Liver (tissue), 9 donors: ENCODE results near the gene NKAIN2. TPM values are rescaled to one million over a fixed set of nuclear protein-coding genes. Genes with fewer than 3 reads are reported as not detected.

Experiments used
- DNase-seq: peaks from one replicate; pipeline ENCODE4 v3.0.0-alpha.2; 2017; ENCODE audit warnings: low spot score
- H3K27ac ChIP-seq, 2 donors: one replicate each; pipeline ENCODE4 v1.7.0; 2013; ENCODE audit warnings: inconsistent platforms in 2 of 2, low read length in 2 of 2, control low read depth in 1 of 2, low read depth in 1 of 2, mild to moderate bottlenecking in 1 of 2
- H3K27me3 ChIP-seq, 4 donors: one replicate each; pipeline versions ENCODE4 v1.6.1 to v1.7.0; 2013; ENCODE audit warnings: low read length in 3 of 4, inconsistent platforms in 1 of 4, mild to moderate bottlenecking in 1 of 4, moderate library complexity in 1 of 4; ENCODE audit not compliant: control insufficient read depth in 4 of 4, insufficient read depth in 4 of 4
- H3K36me3 ChIP-seq, 4 donors: one replicate each; pipeline versions ENCODE4 v1.6.1 to v1.7.0; 2013; ENCODE audit warnings: low read length in 3 of 4, mild to moderate bottlenecking in 3 of 4, low read depth in 1 of 4, moderate library complexity in 1 of 4; ENCODE audit not compliant: control insufficient read depth in 4 of 4, insufficient read depth in 3 of 4
- H3K4me1 ChIP-seq, 4 donors: one replicate each; pipeline versions ENCODE4 v1.6.1 to v1.7.0; 2013; ENCODE audit warnings: low read length in 3 of 4, mild to moderate bottlenecking in 3 of 4, moderate library complexity in 1 of 4; ENCODE audit not compliant: control insufficient read depth in 4 of 4, insufficient read depth in 4 of 4
- H3K4me3 ChIP-seq, 3 donors: one replicate each; pipeline versions ENCODE4 v1.6.1 to v1.7.0; 2013; ENCODE audit warnings: low read length in 3 of 3, control low read depth in 1 of 3, low read depth in 1 of 3, mild to moderate bottlenecking in 1 of 3
- H3K9ac ChIP-seq, 2 donors: one replicate each; pipeline ENCODE4 v1.7.0; 2013; ENCODE audit warnings: low read length in 2 of 2, mild to moderate bottlenecking in 2 of 2, moderate library complexity in 2 of 2, control low read depth in 1 of 2, low read depth in 1 of 2
- H3K9me3 ChIP-seq, 4 donors: one replicate each; pipeline versions ENCODE4 v1.6.1 to v1.7.0; 2013; ENCODE audit warnings: low read length in 3 of 4; ENCODE audit not compliant: control insufficient read depth in 4 of 4
- EGR1 ChIP-seq, 2 donors: IDR thresholded peaks; 2 replicates each; pipeline ENCODE4 v1.6.1; 2016 to 2018; ENCODE audit warnings: antibody characterized with exemption in 2 of 2, low read depth in 2 of 2
- FOXA1 ChIP-seq: IDR thresholded peaks from 2 replicates; pipeline ENCODE4 v1.6.1; 2016; ENCODE audit warnings: antibody characterized with exemption
- FOXA2 ChIP-seq: IDR thresholded peaks from 2 replicates; pipeline ENCODE4 v1.6.1; 2016; ENCODE audit warnings: antibody characterized with exemption
- GABPA ChIP-seq, 2 donors: IDR thresholded peaks in 1 of 2; conservative IDR thresholded peaks in 1 of 2; 2 replicates each; pipeline ENCODE4 v1.6.1; 2016; ENCODE audit warnings: antibody characterized with exemption in 2 of 2, mild to moderate bottlenecking in 1 of 2, moderate library complexity in 1 of 2
- HNF4A ChIP-seq, 2 donors: conservative IDR thresholded peaks; 2 replicates each; pipeline ENCODE4 v1.6.1; 2016; ENCODE audit warnings: antibody characterized with exemption in 2 of 2, mild to moderate bottlenecking in 2 of 2
- HNF4G ChIP-seq: IDR thresholded peaks from 2 replicates; pipeline ENCODE4 v1.6.1; 2016; ENCODE audit warnings: antibody characterized with exemption
- JUND ChIP-seq, 2 donors: IDR thresholded peaks; 2 replicates each; pipeline ENCODE4 v1.6.1; 2016; ENCODE audit warnings: antibody characterized with exemption in 2 of 2
- NR2F2 ChIP-seq: IDR thresholded peaks from 2 replicates; pipeline ENCODE4 v1.6.1; 2016; ENCODE audit warnings: antibody characterized with exemption
- RAD21 ChIP-seq, 2 donors: IDR thresholded peaks; 2 replicates each; pipeline ENCODE4 v1.6.1; 2016; ENCODE audit warnings: antibody characterized with exemption in 2 of 2, mild to moderate bottlenecking in 2 of 2
- RXRA ChIP-seq, 2 donors: IDR thresholded peaks; 2 replicates each; pipeline ENCODE4 v1.6.1; 2017 to 2018; ENCODE audit warnings: antibody characterized with exemption in 2 of 2, mild to moderate bottlenecking in 1 of 2
- SP1 ChIP-seq: IDR thresholded peaks from 2 replicates; pipeline ENCODE4 v1.6.1; 2018; ENCODE audit warnings: antibody characterized with exemption, mild to moderate bottlenecking
- TAF1 ChIP-seq: conservative IDR thresholded peaks from 2 replicates; pipeline ENCODE4 v1.6.1; 2016; ENCODE audit warnings: antibody characterized with exemption, mild to moderate bottlenecking
- WGBS: extraction: QIAGEN DNeasy Blood & Tissue Kit; methylation state at CpG from one replicate; pipeline ENCODE4 v1.1.7; 2013; 5-methylcytosine and 5-hydroxymethylcytosine counted together
- polyA plus RNA-seq, 2 donors: library from polyadenylated mRNA; stranded (reverse) in 1 of 2; unstranded in 1 of 2; fragments of 200-250 nt in 1 of 2; fragments of >200 nt in 1 of 2; fragmentation: Nextera tagmentation in 1 of 2; extraction: Ambion mirVana in 1 of 2; gene quantifications; one replicate each; pipeline versions ENCODE4 v1.2.1 to v1.2.3, GENCODE V29; 2013 to 2015
- total RNA-seq, 2 donors: library from RNA; depleted of rRNA; stranded (reverse); fragments of >200 nt; gene quantifications; one replicate each; pipeline ENCODE4 v1.2.3, GENCODE V29; 2014
- TF ChIP-seq, protein P1 (sequence below): IDR thresholded peaks from 2 replicates; pipeline ENCODE4 v1.6.1; 2016; ENCODE audit warnings: antibody characterized with exemption
- TF ChIP-seq, protein P2 (sequence below): IDR thresholded peaks from 2 replicates; pipeline ENCODE4 v1.6.1; 2016; ENCODE audit warnings: antibody characterized with exemption
- TF ChIP-seq, protein P3 (sequence below): IDR thresholded peaks from 2 replicates; pipeline ENCODE4 v1.6.1; 2016; ENCODE audit warnings: antibody characterized with exemption, mild to moderate bottlenecking
- TF ChIP-seq, protein P4 (sequence below): IDR thresholded peaks from 2 replicates; pipeline ENCODE4 v1.6.1; 2016; ENCODE audit warnings: antibody characterized with exemption
- TF ChIP-seq, protein P5 (sequence below): fragments of 150-350 bp; IDR thresholded peaks from 2 replicates; pipeline ENCODE4 v1.5.1; 2017; ENCODE audit warnings: improper control_type of control experiment, low read depth, low read length; ENCODE audit not compliant: missing input control
- donor health status: healthy.
- donor health status: healthy.
- donor health status: healthy.
- donor health status: healthy.
- donor health status: healthy.

The NKAIN2 gene
- total and polyA plus RNA-seq, 4 donors: 0.05 to 0.14 TPM; not detected in 2

DNA sequence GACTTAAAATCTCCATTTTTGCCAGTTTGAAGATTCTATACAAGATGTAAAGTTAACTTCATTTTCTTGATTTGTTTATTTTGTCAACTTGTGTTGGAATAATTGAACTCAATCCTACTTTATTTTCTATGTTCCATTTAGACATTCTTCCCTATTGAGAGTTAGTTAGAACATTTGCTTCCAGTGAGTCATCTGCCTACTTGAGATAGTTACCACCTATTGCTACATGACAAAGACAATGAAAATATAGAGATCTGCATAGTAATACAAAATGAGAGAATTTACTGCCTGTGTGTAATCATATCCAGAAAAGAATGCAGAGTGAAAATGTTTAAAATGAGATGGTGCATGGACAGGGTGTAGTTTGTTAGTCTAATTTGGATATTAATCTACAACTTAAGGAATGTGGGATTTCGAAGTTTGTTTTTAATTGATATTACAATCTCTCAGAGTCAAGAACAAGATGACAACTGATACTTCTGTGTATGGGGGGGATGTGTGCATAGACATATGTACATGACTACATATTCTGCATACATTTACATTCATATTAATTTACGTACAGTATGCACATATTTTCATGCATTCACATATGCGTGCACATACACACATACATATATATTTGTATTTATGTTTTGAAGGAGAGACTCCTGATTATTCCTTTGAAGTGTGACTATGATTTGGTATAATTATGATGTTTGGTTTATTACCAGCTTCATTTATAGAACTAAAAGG is 420.1 kb downstream of the NKAIN2 start:
- H3K36me3 ChIP-seq: no peaks in the 10 kb centered on the region
- 81% methylated on average over 3 of the region's 3 CpGs for WGBS
- TF ChIP-seq HNF4A (conservative IDR thresholded peaks at IDR 0.05): no peak

DNA sequence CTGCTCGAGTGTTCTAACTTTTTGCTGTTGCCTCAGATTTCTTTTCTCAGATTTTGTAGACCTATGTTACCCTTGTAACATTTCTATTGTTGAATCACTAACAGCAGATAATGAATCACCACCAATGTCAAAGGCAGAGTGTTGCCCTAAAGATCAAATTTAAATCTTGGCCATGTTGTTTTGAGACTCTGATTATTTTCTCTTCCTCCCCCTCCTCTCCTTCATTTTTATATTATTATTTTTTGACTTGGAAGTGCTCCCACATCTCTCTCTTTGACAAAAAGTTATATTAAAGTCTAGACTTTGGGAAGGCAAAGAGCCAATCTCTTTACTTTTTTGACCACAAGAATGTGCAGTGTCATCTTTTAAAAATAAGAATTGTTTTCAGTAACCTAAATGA is 422.7 kb downstream of the NKAIN2 start:
- Histone ChIP-seq H3K9ac (no peak overlapping the region), H3K4me3 (no peak overlapping the region), H3K9me3 (peaks cover 0 to 1% (median 0%) of the 10 kb centered on the region in 4 donors), H3K27me3 (no peaks in the 10 kb centered on the region), H3K27ac (no peak overlapping the region), H3K4me1 (no peaks in the 10 kb centered on the region), H3K36me3 (no peaks in the 10 kb centered on the region)
- DNase-seq: no peak
- WGBS: 53% methylated on average over 1 of the region's 1 CpG
- TF ChIP-seq, protein P1, sequence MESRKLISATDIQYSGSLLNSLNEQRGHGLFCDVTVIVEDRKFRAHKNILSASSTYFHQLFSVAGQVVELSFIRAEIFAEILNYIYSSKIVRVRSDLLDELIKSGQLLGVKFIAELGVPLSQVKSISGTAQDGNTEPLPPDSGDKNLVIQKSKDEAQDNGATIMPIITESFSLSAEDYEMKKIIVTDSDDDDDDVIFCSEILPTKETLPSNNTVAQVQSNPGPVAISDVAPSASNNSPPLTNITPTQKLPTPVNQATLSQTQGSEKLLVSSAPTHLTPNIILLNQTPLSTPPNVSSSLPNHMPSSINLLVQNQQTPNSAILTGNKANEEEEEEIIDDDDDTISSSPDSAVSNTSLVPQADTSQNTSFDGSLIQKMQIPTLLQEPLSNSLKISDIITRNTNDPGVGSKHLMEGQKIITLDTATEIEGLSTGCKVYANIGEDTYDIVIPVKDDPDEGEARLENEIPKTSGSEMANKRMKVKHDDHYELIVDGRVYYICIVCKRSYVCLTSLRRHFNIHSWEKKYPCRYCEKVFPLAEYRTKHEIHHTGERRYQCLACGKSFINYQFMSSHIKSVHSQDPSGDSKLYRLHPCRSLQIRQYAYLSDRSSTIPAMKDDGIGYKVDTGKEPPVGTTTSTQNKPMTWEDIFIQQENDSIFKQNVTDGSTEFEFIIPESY: no peak
- TF ChIP-seq HNF4G: no peak
- no peak for TF ChIP-seq NR2F2
- TF ChIP-seq FOXA2: no peak
- TF ChIP-seq, protein P2, sequence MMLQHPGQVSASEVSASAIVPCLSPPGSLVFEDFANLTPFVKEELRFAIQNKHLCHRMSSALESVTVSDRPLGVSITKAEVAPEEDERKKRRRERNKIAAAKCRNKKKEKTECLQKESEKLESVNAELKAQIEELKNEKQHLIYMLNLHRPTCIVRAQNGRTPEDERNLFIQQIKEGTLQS: no peak
- TF ChIP-seq SP1: no peak
- no peak for TF ChIP-seq JUND (IDR thresholded peaks at IDR 0.05)
- no peak for TF ChIP-seq TAF1
- TF ChIP-seq FOXA1: no peak
- TF ChIP-seq, protein P3, sequence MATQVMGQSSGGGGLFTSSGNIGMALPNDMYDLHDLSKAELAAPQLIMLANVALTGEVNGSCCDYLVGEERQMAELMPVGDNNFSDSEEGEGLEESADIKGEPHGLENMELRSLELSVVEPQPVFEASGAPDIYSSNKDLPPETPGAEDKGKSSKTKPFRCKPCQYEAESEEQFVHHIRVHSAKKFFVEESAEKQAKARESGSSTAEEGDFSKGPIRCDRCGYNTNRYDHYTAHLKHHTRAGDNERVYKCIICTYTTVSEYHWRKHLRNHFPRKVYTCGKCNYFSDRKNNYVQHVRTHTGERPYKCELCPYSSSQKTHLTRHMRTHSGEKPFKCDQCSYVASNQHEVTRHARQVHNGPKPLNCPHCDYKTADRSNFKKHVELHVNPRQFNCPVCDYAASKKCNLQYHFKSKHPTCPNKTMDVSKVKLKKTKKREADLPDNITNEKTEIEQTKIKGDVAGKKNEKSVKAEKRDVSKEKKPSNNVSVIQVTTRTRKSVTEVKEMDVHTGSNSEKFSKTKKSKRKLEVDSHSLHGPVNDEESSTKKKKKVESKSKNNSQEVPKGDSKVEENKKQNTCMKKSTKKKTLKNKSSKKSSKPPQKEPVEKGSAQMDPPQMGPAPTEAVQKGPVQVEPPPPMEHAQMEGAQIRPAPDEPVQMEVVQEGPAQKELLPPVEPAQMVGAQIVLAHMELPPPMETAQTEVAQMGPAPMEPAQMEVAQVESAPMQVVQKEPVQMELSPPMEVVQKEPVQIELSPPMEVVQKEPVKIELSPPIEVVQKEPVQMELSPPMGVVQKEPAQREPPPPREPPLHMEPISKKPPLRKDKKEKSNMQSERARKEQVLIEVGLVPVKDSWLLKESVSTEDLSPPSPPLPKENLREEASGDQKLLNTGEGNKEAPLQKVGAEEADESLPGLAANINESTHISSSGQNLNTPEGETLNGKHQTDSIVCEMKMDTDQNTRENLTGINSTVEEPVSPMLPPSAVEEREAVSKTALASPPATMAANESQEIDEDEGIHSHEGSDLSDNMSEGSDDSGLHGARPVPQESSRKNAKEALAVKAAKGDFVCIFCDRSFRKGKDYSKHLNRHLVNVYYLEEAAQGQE: no peak
- TF ChIP-seq, protein P4, sequence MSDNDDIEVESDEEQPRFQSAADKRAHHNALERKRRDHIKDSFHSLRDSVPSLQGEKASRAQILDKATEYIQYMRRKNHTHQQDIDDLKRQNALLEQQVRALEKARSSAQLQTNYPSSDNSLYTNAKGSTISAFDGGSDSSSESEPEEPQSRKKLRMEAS: no peak
- TF ChIP-seq RAD21 (IDR thresholded peaks at IDR 0.05): no peak
- TF ChIP-seq, protein P5, sequence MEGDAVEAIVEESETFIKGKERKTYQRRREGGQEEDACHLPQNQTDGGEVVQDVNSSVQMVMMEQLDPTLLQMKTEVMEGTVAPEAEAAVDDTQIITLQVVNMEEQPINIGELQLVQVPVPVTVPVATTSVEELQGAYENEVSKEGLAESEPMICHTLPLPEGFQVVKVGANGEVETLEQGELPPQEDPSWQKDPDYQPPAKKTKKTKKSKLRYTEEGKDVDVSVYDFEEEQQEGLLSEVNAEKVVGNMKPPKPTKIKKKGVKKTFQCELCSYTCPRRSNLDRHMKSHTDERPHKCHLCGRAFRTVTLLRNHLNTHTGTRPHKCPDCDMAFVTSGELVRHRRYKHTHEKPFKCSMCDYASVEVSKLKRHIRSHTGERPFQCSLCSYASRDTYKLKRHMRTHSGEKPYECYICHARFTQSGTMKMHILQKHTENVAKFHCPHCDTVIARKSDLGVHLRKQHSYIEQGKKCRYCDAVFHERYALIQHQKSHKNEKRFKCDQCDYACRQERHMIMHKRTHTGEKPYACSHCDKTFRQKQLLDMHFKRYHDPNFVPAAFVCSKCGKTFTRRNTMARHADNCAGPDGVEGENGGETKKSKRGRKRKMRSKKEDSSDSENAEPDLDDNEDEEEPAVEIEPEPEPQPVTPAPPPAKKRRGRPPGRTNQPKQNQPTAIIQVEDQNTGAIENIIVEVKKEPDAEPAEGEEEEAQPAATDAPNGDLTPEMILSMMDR: no peak
- no peak for TF ChIP-seq GABPA (IDR thresholded peaks at IDR 0.05 in 1 of 2, conservative IDR thresholded peaks at IDR 0.05 in 1 of 2)
- no peak for TF ChIP-seq EGR1 (IDR thresholded peaks at IDR 0.05; ENCODE audit: low read depth in 2 of 2)
- no peak for TF ChIP-seq RXRA (IDR thresholded peaks at IDR 0.05)

More for the DNA sequence above, 420.1 kb downstream of the NKAIN2 start:
- no peak overlapping the region for H3K27ac ChIP-seq
- no peaks in the 10 kb centered on the region for H3K9me3 ChIP-seq
- H3K9ac ChIP-seq: no peak overlapping the region
- DNase-seq: no peak
- H3K4me3 ChIP-seq: no peak overlapping the region
- H3K27me3 ChIP-seq: no peaks in the 10 kb centered on the region
- H3K4me1 ChIP-seq: no peaks in the 10 kb centered on the region
